ENCODE data around the gene CABLES2.

CABLES2 gene

DNA sequence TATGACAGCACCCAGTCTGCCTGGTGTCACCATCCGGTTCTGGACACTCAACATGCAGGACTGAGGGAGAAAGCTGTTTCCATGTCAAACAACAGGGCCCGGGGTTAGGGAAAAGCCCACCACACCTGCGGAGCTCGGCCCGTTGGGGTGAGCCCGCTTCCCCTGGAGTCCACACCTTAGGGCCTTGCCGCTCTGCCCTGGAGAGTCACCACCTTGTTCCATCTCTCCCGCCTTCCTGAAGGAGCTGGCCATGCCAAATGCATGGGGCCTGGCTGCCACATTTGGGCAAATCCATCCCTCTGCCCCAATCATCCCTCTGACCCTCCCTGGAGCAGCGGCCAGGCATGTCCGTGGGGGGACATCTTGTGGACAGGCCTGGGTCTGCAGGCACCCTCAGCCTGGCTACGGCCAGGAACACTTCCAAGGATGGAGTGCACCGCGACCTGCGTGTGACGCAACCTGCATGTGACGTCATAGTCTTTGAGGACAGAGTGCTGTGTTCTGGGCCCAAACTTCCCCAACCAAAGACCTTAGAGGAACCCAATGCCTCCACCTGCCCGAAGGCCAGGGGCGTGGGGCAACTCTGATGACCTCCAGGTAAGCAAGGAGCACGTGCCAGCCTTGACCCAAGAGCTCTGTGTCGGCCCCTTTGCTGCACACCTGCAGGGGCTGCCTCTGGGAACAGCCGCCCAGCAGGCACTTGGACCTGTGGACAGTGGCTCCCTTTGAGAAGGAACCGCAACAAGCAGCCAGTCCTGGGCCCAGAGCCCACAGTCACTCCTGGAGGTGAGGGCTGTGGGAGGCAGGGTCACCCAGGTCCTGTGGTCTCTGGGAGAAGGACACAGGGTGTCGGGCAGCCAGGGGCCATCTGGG, 1.7 kb downstream of the CABLES2 start:
- no peak for DNase-seq (ENCODE audit: low read depth in 2 of 2)

DNA sequence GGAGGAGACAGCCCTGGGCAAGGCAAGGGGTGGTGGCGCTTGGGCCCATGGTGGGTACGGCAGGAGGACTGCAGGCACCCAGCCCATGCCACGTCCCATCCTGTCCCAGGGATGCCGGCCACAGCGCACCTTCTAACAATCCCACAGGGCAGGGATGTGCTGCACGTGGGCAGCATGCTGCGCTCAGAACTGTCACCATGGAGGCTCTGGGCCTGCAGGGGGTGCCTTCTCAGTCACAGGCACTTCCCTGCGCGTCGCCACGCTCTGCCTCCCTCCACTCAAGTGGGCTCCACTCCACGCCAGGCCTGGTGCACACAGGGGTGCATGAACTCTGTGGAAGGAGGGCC, 2.4 kb downstream of the CABLES2 start:
- DNase-seq (ENCODE audit: low read depth in 2 of 2): no peak

DNA sequence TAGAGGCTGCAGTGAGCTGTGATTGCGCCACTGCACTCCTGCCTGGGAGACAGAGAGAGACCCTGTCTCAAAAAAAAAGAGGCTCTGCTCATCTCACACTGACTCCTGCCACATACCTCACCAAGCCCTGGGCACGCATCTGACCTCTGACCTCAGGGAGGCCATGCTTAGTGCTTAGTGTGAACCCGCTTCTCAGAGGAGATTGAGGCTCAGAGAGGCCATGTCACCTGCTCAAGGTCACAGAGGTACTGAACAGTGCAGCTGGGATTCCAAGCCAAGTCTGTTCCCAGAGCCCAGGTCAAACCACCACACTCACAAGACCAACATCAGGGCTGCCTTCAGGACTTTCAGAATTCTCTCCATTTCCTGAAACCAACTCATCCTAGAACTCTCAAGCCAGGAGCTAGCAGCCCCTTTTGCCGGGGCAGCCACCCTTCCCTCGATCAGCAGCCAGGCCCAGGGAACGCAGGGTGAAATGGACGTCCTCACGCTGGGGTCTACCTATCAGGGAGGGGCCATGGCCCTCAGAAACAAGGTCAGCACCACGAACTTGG, 2.9 kb downstream of the CABLES2 start:
- no peak for DNase-seq (ENCODE audit: low read depth in 2 of 2)

DNA sequence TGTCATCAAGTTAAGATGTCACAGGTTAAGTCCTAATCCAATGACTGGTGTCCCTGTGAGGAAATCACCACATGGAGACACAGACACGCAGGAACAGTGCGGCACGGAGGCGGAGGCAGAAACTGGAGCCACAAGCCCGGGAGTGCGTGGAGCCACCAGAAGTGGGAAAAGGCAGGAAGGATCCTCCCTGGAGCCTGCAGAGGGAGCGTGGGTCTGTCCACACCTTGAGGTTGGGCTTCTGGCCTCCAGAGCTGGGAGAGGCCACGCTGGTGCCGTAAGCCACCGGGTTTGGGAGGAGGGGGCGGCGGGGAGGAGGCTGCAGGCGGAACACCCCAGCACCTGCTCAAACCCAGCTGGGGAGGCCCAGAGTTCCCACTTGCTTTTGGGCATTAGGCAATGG, 3.8 kb downstream of the CABLES2 start:
- no peak for DNase-seq (ENCODE audit: low read depth in 2 of 2)

- no peak for DNase-seq (ENCODE audit: low read depth in 2 of 2)
Observed at GRCh38 chr20:62402456-62403150, 4.5 kb downstream of the CABLES2 start.

DNA sequence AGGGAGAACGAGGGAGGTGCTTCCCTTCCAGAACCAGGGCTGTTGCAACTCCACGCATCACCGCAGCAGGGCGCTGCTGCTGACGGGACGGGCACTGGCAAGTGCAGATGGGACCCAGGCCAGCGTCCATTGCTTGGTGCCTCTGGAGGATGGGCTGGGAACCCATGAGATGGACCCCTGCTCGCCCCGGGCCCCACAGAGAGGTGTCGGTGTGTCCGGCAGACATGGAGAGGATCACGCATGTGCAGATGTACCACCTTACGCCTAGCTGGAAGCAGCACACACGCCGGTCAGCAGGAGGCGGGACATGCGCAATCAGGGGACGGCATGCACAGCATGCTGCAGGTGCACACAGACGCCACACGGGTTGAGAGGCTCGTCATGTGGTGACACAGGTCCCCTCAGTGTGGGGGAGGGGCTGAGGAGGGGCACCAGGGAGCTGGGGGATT, 5.7 kb downstream of the CABLES2 start:
- DNase-seq (ENCODE audit: low read depth in 2 of 2): no peak

- no peak for DNase-seq (ENCODE audit: low read depth in 2 of 2)
Observed at GRCh38 chr20:62400541-62400940, 6.5 kb downstream of the CABLES2 start.

- DNase-seq (ENCODE audit: low read depth in 2 of 2): no peak
Observed at GRCh38 chr20:62400021-62400420, 7.1 kb downstream of the CABLES2 start.

GRCh38 chr20:62398120-62398821, 8.8 kb downstream of the CABLES2 start:
- DNase-seq (ENCODE audit: low read depth in 2 of 2): no peak

- DNase-seq (ENCODE audit: low read depth in 2 of 2): no peak
Observed at GRCh38 chr20:62396367-62397239, 10.5 kb downstream of the CABLES2 start.

DNA sequence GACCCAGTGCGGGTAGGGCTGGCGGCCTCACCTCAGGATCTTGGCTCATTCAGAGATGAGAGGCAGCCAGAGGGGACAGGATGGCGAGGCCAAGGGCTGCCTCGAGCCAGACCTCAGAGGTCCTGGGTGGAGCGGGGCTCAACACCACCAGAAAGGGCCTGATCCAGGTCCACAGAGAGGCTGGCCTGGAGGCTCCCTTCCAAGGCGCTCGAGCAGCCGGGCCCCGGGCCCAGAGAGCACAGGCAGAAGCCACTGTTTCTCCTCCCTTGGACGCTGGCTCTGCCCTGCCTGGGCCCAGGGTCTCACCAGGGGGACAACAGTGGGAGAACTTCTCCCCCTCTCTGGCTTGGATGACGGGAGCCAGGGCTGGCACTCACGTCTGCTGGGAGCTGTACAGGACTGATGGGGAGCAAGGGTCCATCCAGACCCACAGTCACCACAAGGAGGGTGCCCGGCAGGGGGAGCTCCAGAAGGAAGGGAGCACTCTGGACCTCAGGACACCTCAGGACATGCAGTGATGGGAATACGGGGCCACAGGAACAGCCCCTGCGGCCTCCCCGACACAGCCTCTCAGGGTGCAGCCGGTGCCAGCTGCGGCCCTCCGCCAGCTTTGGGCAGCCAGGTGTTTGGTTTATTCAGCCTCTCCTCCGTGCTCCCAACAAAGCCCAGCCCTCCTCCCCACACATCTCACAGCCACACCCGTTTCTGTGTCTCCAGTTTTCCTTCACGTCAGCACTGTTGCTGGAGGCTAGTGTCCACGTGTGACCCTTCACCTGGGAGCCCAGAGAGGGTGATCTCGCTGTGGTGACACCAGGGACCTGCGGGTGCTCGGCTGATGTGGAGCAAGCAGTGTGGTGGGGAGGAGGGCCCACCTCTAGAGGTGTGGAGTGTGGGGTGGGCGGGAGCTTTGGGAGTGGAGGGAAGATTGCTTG, 11.5 kb downstream of the CABLES2 start:
- no peak for DNase-seq (ENCODE audit: low read depth in 2 of 2)

GRCh38 chr20:62394248-62395245, 12.5 kb downstream of the CABLES2 start:
- no peak for DNase-seq (ENCODE audit: low read depth in 2 of 2)

- DNase-seq (ENCODE audit: low read depth in 2 of 2): no peak
Observed at GRCh38 chr20:62393830-62394229, 13.3 kb downstream of the CABLES2 start.

- DNase-seq (ENCODE audit: low read depth in 2 of 2): no peak
Observed at GRCh38 chr20:62393335-62393665, 13.8 kb downstream of the CABLES2 start.

GRCh38 chr20:62392621-62393334, 14.3 kb downstream of the CABLES2 start:
- no peak for DNase-seq (ENCODE audit: low read depth in 2 of 2)

GRCh38 chr20:62392077-62392418, 15.0 kb downstream of the CABLES2 start:
- no peak for DNase-seq (ENCODE audit: low read depth in 2 of 2)

GRCh38 chr20:62391165-62392076, 15.7 kb downstream of the CABLES2 start:
- DNase-seq (ENCODE audit: low read depth in 2 of 2): no peak

All from stimulated activated CD8-positive, alpha-beta memory T cell treated with anti-CD3 and anti-CD28 coated beads, Interleukin-2, amount 100 ng/mL, for 48 hours (primary cell).